CD4-positive, alpha-beta T cell (primary cell): ENCODE results near the gene MYH11. TPM values are rescaled to one million over a fixed set of nuclear protein-coding genes. Genes with fewer than 3 reads are reported as not detected.
"Not testable (repeated sequence)": the region's sequence is repeated elsewhere in the genome, so short reads cannot be mapped to it uniquely, and the experiment has no call there.

ENCODE experiments used
- ATAC-seq: fragments of 200-7000 bp; cut with Tn5 transposase; one replicate; pipeline ENCODE4 v1.10.0; 2022; ENCODE audit warnings: mild to moderate bottlenecking; ENCODE audit not compliant: poor library complexity
- CTCF ChIA-PET: fragments of 350-600 bp; sonication (Branson Sonifier 250); formaldehyde crosslinking; loops from one replicate; lab custom pipeline; 2021; ENCODE audit warnings: antibody characterized with exemption, inconsistent platforms; lab: Charles Lee
- POLR2A ChIA-PET: fragments of 350-600 bp; sonication (Branson Sonifier 250); formaldehyde crosslinking; loops from one replicate; lab custom pipeline; 2021; ENCODE audit warnings: antibody characterized with exemption, inconsistent platforms; lab: Charles Lee
- DNase-seq, 14 experiments: peaks; one replicate each; pipeline ENCODE4 v3.0.0-alpha.2; 2013 to 2020; ENCODE audit warnings: mixed read lengths in 2 of 14
- H3K27ac ChIP-seq, 2 donors: one replicate each; pipeline versions ENCODE4 v1.5.1 to v1.7.0; 2013; ENCODE audit warnings: low read length in 2 of 2, low read depth in 1 of 2, mild to moderate bottlenecking in 1 of 2
- H3K27me3 ChIP-seq, 2 experiments: 1 replicate in 1 of 2; 2 replicates in 1 of 2; pipeline versions ENCODE4 v1.6.1 to v1.7.0; 2013; ENCODE audit warnings: low read length in 2 of 2, control low read depth in 1 of 2, mild to moderate bottlenecking in 1 of 2, moderate library complexity in 1 of 2; ENCODE audit not compliant: insufficient read depth in 2 of 2, control insufficient read depth in 1 of 2
- H3K36me3 ChIP-seq: one replicate; pipeline ENCODE4 v1.6.1; 2013; ENCODE audit warnings: low read length, control low read depth; ENCODE audit not compliant: insufficient read depth
- H3K4me1 ChIP-seq: one replicate; pipeline ENCODE4 v1.6.1; 2013; ENCODE audit warnings: low read length, control low read depth; ENCODE audit not compliant: insufficient read depth
- H3K4me3 ChIP-seq: one replicate; pipeline ENCODE4 v1.5.1; 2013; ENCODE audit warnings: mild to moderate bottlenecking, low read length, moderate library complexity
- H3K9me3 ChIP-seq, 2 experiments: 1 replicate in 1 of 2; 2 replicates in 1 of 2; pipeline versions ENCODE4 v1.6.1 to v1.7.0; 2013; ENCODE audit warnings: low read length in 2 of 2, mild to moderate bottlenecking in 2 of 2, control low read depth in 1 of 2, moderate library complexity in 1 of 2; ENCODE audit not compliant: control insufficient read depth in 1 of 2, insufficient read depth in 1 of 2
- H3K27ac Mint-ChIP-seq: one replicate; pipeline ENCODE4 v1.8.0; 2020; ENCODE audit warnings: mixed read lengths
- H3K27me3 Mint-ChIP-seq: one replicate; pipeline ENCODE4 v1.8.0; 2021; ENCODE audit warnings: mixed read lengths
- H3K36me3 Mint-ChIP-seq: one replicate; pipeline ENCODE4 v1.8.0; 2021; ENCODE audit warnings: low read depth, mixed read lengths
- H3K4me1 Mint-ChIP-seq: one replicate; pipeline ENCODE4 v1.8.0; 2021; ENCODE audit warnings: low read depth, mixed read lengths
- H3K4me3 Mint-ChIP-seq: one replicate; pipeline ENCODE4 v1.8.0; 2020; ENCODE audit warnings: mild to moderate bottlenecking, mixed read lengths
- H3K9me3 Mint-ChIP-seq: one replicate; pipeline ENCODE4 v1.8.0; 2020; ENCODE audit warnings: mixed read lengths
- intact Hi-C, 2 experiments: fragments of 100-400 bp; cut with DNase I in 1 of 2; cut with micrococcal nuclease in 1 of 2; formaldehyde crosslinking; loops; one replicate each; pipeline versions ENCODE4 v1.15.1 to v1.9.0; 2023 to 2025; cut with DNase I, micrococcal nuclease
- total RNA-seq, 174 experiments: library from RNA in 2 of 174; stranded (reverse) in 2 of 174; gene quantifications; one replicate each; pipeline ENCODE4 v1.2.3 and lab custom pipeline; 2021 to 2026
- TF ChIP-seq, protein P1 (sequence below): fragments of 200-600 bp; IDR thresholded peaks from one replicate; pipeline ENCODE4 v1.8.0; 2022; ENCODE audit warnings: antibody characterized with exemption, mild to moderate bottlenecking

Gene MYH11
- total RNA-seq, 2 experiments from 2014 or later, result not detected

DNA sequence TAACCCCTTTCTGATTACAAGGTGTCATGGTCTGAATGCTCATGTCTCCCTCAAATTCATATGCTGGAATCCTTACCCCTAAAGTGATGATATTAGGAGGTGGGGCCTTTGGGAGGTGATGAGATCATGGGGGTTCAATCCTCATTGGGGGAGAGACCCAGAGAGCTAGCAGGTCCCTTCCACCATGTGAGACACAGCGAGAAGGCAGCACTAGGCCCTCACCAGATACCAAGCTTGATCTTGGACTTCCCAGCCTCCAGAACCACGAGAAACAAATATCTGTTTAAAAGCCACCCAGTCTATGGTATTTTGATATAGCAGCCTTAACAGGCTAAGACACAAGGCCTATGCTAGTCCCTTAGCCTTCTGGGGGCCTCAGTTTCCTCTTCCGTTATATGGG, 45.9 kb downstream of the MYH11 start:
- Mint-ChIP-seq H3K27me3 (peaks cover 27% of the 10 kb centered on the region), H3K36me3 (no peaks in the 10 kb centered on the region), H3K27ac (no peak overlapping the region), H3K9me3 (peaks cover 4% of the 10 kb centered on the region), H3K4me1 (no peaks in the 10 kb centered on the region), H3K4me3 (no peak overlapping the region)
- CTCF ChIA-PET, result no interaction called here
- intact Hi-C loops, result no loop called here
- DNase-seq (no peak), ATAC-seq (no peak)
- POLR2A ChIA-PET, result no interaction called here
- Histone ChIP-seq H3K27me3 (peaks cover 5 to 19% of the 10 kb centered on the region in 2 experiments), H3K4me1 (no peaks in the 10 kb centered on the region), H3K9me3 (peaks cover 9 to 11% of the 10 kb centered on the region in 2 experiments), H3K36me3 (no peaks in the 10 kb centered on the region), H3K27ac (no peak overlapping the region), H3K4me3 (no peak overlapping the region)
- TF ChIP-seq, protein P1, sequence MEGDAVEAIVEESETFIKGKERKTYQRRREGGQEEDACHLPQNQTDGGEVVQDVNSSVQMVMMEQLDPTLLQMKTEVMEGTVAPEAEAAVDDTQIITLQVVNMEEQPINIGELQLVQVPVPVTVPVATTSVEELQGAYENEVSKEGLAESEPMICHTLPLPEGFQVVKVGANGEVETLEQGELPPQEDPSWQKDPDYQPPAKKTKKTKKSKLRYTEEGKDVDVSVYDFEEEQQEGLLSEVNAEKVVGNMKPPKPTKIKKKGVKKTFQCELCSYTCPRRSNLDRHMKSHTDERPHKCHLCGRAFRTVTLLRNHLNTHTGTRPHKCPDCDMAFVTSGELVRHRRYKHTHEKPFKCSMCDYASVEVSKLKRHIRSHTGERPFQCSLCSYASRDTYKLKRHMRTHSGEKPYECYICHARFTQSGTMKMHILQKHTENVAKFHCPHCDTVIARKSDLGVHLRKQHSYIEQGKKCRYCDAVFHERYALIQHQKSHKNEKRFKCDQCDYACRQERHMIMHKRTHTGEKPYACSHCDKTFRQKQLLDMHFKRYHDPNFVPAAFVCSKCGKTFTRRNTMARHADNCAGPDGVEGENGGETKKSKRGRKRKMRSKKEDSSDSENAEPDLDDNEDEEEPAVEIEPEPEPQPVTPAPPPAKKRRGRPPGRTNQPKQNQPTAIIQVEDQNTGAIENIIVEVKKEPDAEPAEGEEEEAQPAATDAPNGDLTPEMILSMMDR, result no peak

DNA sequence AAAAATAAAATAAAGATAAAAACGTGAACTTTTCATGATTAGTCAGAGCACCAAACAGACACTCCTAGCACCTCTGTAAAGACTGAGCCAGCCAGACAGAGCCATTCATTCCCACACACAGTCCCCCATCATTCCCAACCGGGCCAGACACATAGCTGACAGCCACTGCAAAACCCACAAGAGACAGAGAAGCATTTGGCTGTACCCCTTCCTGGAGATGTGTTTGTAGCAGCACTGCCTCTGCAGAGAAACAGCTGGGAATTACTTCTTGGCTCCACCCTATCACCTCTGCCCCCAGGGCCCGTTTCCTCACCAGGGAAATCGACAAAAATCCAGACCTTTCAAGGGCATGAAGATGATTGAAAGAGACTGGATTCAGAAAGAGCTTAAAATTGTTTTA, 46.4 kb downstream of the MYH11 start:
- no peak for DNase-seq
- Histone ChIP-seq H3K36me3 (no peaks in the 10 kb centered on the region), H3K27ac (no peak overlapping the region), H3K9me3 (peaks cover 6 to 9% of the 10 kb centered on the region in 2 experiments), H3K27me3 (peaks cover 5 to 19% of the 10 kb centered on the region in 2 experiments), H3K4me1 (no peaks in the 10 kb centered on the region), H3K4me3 (no peak overlapping the region)
- H3K9me3 Mint-ChIP-seq, result no peaks in the 10 kb centered on the region
- ChIA-PET POLR2A (no interaction called here), CTCF (no interaction called here)
- peaks cover 27% of the 10 kb centered on the region for H3K27me3 Mint-ChIP-seq
- H3K4me3 Mint-ChIP-seq, result no peak overlapping the region
- no peak overlapping the region for H3K27ac Mint-ChIP-seq
- intact Hi-C loops, result no loop called here
- TF ChIP-seq, protein P1, result no peak
- H3K4me1 Mint-ChIP-seq, result no peaks in the 10 kb centered on the region
- no peaks in the 10 kb centered on the region for H3K36me3 Mint-ChIP-seq
- ATAC-seq, result no peak

DNA sequence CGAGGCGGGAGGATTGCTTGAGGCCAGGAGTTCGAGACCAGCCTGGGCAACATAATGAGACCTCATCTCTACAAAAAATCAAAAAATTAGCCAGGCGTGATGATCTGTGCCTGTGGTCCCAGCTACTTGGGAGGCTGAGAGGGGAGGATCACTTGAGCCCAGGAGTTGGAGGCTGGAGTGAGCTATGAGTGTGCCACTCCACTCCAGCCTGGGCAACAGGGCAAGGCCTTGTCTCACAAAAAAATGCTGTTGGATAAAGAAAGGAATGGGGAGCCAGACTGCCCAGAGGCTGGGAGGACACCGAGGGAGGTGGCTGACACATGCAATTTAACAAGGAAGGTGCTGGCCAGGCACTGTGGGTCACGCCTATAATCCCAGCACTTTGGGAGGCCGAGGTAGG, 47.5 kb downstream of the MYH11 start:
- ATAC-seq, H3K4me3 ChIP-seq, H3K36me3 Mint-ChIP-seq, intact Hi-C loops, H3K27ac Mint-ChIP-seq, H3K4me3 Mint-ChIP-seq, CTCF ChIA-PET, H3K4me1 Mint-ChIP-seq, DNase-seq, POLR2A ChIA-PET, H3K9me3 Mint-ChIP-seq, H3K27ac ChIP-seq, H3K36me3 ChIP-seq, H3K9me3 ChIP-seq, H3K4me1 ChIP-seq: not testable (repeated sequence)
- peaks cover 5 to 19% of the 10 kb centered on the region in 2 experiments for H3K27me3 ChIP-seq
- H3K27me3 Mint-ChIP-seq, result peaks cover 34% of the 10 kb centered on the region

DNA sequence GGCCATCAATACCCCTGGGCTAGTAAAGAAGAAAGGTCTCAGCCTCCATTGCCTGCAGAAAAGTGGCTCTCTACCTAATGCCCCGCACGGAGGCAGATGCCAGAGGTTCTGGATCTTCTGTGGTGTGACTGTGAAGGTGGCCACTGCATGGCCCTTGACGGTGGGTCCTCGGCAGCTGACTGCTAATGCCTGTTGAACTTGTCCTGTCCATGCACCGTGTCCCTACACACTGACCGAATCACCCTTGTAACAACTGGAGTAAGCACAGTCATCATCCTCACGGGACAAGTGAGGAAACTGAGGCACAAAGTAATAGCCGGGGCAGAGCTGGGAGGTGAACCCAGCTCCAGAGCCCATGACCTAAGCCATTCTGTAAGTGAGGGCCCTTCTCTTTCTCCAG, 48.8 kb downstream of the MYH11 start:
- Histone ChIP-seq H3K27me3 (peaks cover 5 to 19% of the 10 kb centered on the region in 2 experiments), H3K27ac (no peak overlapping the region), H3K9me3 (no peaks in the 10 kb centered on the region), H3K4me1 (no peaks in the 10 kb centered on the region), H3K4me3 (no peak overlapping the region), H3K36me3 (no peaks in the 10 kb centered on the region)
- H3K36me3 Mint-ChIP-seq, result no peaks in the 10 kb centered on the region
- POLR2A ChIA-PET, result no interaction called here
- no peak for ATAC-seq
- peaks cover 34% of the 10 kb centered on the region for H3K27me3 Mint-ChIP-seq
- CTCF ChIA-PET, result no interaction called here
- no peak overlapping the region for H3K4me3 Mint-ChIP-seq
- TF ChIP-seq, protein P1, result no peak
- H3K4me1 Mint-ChIP-seq, result no peaks in the 10 kb centered on the region
- DNase-seq, result no peak
- H3K27ac Mint-ChIP-seq, result no peak overlapping the region
- intact Hi-C loops, result no loop called here
- no peaks in the 10 kb centered on the region for H3K9me3 Mint-ChIP-seq
